GM18505 (cell line): ENCODE measurements around the gene ABHD6.
"Not testable (repeated sequence)": the region's sequence is repeated elsewhere in the genome, so short reads cannot be mapped to it uniquely, and the experiment has no call there.

ENCODE experiments used
- ATAC-seq: cut with Tn5 transposase; IDR thresholded peaks from one replicate; pipeline ENCODE4 v1.9.1; 2021; ENCODE audit not compliant: unreplicated experiment
- POLR2A ChIP-seq: IDR thresholded peaks from 4 replicates; pipeline ENCODE4 v1.6.1; 2011; ENCODE audit warnings: borderline replicate concordance; ENCODE audit not compliant: insufficient read depth, insufficient read length; ENCODE audit errors: extremely low read depth

Gene ABHD6

DNA sequence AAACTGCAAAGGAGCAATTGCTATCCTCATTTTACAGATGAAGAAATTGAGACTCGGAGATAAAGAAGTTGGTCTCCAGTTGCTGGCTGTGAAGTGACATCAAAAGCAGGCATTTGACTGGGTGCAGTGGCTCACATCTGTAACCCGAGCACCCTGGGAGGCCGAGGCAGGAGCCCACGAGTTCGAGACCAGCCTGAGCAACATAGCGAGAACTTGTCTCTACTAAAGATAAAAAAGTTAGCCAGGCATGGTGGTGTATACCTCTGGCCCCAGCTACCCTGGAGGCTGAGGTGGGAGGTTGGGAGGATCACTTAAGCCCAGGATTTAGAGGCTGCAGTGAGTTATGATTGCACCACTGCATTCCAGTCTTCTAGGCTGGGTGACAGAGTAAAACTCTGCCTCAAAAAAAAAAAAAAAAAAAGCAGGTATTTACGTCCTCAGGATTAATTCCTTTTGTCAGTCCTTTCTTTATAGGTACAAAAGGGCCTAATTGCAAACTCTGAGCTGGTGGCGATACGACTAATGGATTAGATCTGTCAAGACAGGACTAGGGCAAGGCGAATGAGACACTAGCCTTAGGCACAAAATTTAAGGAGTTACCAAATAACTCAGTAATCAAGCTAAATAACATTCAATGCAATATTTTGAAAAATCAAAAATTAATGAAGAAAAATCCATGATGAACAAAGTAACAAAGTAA, 20.9 kb upstream of the ABHD6 start:
- no peak for TF ChIP-seq POLR2A
- no peak for ATAC-seq

DNA sequence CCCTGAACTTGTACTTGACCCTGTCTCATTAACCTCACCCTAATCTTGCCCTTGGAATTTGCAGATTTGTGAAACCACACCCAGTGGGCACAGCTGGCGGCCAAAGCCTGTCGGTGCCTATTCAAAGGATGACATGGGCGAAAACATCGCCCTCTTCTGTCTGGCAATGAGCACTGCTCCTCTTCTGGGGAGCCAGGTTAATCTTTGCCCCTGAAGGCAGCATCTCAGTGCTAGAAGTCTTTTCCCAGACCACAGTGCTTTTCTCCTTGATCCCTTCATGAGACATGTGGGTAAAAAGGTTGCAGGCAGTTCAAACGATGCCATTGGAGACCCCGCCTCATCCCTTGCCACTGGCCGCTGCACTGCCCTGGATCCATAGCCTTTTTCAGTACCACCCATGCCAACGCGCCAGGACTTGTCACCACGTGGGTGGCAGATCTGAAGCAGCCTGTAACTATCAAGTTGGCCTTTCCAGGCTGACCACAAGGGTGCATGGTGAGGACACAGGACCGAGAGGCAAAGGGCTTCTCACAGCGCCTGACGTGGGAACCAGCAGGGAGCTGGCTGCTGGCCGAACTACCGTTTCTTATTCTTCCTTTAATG, 20.3 kb upstream of the ABHD6 start:
- ATAC-seq, result no peak
- TF ChIP-seq POLR2A, result no peak

DNA sequence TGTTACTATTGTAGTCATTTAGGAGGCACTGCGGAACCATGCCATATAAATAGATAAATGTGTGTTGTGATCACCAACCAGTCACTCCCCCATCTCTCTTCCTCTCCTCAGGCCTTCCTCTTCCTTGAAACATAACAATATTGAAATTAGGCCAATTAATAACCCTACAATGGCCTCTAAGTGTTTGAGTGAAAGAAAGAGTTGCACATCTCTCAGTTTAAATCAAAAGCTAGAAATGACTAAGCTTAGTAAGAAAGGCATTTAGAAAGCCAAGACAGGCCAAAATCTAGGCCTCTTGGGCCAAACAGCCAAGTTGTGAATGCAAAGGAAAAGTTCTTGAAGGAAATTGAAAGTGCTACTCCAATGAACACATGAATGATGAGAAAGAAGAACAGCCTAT, 18.7 kb upstream of the ABHD6 start:
- no peak for ATAC-seq
- TF ChIP-seq POLR2A, result no peak

DNA sequence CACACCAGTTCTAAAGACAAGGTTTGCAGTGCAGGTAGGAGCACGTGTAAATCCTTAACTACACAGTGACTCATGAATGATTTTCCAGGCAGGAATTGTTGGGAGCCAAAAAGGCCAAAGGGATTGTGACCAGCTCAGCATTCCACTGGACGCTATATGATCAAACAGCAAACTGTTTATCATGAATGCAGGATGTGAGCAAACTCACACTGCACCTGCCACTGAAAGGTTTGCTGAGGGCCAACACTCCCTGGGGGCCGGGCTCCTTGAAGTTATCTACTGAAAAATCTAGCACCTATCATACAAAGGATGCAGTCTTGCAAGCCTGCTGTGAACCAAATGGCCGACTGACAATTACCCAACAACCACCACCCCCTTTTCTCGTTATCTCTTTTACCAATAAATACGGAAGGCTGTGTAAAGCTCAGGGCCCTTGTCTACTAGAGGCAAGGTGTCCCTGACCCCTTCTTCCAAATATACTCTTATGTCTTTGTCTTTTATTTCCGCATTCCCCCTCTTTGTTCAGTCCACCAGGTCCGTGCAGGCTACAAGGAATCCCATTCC, 15.3 kb upstream of the ABHD6 start:
- no peak for ATAC-seq
- TF ChIP-seq POLR2A, result no peak

DNA sequence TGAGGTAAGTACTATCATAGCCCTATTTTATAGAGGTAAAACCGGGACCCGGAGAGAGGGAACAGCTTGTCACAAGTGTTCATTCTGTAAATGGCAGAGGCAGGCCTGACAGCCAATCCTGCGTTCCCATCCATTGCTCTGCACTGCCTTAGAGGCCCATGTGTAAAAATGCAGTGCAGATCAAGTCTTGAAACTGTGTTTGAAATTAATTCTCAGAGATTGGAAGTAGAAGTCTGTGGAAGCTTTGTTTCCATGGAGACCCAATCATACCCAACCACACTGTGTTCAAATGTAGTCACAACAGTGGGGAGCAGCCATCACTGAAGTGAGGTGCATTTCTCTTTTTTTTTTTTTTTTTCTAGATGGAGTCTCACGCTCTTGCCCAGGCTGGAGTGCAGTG, 13.7 kb upstream of the ABHD6 start:
- TF ChIP-seq POLR2A, result no peak
- ATAC-seq, result no peak

DNA sequence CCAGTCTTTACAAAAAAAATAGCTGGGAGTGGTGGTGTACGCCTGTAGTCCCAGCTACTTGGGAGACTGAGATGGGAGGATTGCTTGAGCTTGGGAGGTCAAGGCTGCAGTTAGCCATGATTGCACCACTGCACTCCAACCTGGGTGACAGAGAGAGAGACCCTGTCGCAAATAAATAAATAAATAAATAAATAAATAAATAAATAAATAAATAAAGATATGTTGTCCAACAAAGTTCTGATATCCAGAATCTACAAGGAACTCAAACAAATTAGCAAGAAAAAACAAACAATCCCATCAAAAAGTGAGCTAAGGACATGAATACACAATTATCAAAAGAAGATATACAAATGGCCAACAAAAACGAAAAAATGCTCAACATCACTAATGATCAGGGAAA, 9.7 kb upstream of the ABHD6 start:
- not testable (repeated sequence) for ATAC-seq

DNA sequence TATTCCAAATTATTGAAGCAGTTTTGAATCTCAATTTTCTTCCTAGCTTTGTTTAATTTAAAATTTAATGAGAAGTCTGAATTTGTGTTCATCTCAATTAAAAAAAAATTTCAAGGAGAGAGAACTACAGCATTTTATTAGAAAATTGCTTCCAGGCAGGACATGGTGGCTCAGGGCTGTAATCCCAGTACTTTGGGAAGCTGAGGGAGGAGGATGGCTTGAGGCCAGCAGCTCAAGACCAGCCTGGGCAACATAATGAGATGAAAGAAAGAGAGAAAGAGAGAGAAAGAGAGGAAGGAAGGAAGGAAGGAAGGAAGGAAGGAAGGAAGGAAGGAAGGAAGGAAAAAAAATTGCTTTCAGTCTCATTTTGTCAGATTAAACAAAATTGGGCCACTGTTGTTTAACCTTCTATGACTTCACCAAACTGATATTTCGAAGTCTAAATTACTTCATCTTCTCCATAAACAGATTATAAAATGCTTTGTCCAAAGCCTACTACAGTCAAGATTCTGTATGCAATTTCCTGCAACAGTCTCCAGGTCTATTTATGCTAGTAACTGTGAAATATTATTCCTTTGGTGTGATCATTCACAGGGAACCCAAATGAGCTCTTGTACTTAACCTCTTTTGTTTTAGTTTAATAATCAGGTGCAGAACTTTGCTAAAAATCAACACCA, 6.6 kb upstream of the ABHD6 start:
- TF ChIP-seq POLR2A, result no peak
- no peak for ATAC-seq

DNA sequence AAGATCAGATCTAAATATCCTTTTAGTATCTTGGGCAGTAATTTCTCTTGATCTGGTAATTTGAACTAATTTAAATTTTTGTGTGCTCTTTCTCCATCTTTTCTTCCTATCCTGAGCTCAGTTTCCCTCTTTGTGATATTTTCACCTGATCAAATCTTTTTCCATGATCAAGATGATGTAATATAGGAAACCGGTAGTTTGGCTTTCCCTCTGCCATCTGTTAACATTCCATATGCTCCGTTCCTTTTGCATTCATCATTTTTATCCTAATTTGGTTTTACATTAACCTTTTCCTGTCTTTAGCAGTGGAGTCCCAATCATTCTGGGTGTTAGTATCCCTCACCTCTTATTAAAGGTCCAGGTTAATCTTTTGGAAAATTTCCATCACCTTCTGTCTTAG, 5.9 kb upstream of the ABHD6 start:
- no peak for ATAC-seq
- TF ChIP-seq POLR2A, result no peak

DNA sequence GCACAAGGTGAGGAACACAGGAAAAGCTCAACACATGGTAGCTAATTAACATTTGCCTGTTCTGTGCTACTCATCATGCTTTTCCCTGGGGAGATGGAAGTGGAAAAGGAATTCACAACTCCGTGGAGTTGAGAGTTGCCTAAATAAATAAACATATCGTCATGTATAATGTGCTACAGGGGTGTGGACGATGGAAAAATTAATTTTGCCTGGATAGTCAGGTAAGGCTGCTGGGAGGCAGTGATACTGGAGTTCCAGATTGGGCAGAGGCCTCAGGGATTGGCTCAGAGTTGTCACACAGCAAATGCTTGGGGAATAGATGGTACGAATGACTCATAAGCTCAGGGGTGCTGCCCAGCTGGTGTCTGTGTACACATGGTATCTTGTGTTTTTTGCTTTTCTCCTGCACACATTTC, 3.1 kb upstream of the ABHD6 start:
- no peak for TF ChIP-seq POLR2A
- ATAC-seq, result no peak

DNA sequence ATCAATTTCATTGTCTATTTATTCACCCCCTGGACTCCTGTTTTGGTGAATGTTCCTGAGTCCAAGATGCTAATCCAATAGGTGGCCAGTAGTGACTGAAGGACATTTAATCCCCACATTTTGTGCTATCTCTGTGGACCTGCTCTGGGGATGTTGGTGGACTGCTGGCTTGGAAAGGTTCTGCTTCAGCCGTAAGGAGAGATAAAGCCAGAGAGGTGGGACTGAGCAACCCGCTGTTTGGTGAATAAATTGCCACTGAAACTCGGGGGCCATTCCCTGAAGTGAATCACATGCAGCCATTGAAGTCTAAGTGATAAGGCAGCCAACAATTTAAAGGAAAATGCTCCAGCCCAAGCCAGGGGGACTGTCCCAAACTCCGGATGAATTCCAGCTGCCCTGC, 1.6 kb upstream of the ABHD6 start:
- no peak for TF ChIP-seq POLR2A
- no peak for ATAC-seq

DNA sequence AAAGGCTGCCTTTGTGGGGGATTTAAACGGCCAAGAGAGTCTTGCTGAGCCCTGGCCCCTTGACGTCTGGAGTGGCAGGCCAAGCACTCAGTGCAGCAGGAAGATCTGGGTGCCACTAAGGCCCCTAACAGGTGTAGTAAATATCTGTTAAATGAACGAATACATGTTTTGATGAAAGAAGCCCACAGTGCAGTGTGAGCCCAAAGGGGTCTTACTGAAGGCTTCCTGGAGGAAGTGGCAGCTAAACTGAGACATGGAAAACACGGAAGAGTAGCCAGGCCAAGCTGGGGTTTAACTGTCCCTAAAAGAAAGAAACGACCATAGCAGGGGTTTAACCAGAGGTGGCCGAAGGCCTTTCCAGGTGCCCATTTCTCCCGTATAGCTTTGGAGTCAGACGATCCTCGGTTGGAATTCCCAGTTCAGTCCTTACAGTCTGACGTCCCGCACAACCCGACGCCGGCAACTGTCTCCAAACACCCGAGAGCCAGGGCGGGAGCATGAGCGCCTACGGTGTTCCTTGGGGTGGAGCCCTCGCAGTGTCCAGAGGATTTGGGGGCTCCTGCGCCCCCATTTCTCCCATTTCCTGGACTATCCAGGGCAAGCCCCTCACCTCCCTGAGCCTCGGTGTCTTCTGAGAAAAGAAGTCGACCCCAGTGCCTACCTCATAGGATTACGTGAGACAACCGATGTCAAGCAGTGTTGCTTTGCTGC, 910 bp upstream of the ABHD6 start:
- TF ChIP-seq POLR2A, result no peak
- ATAC-seq, result no peak

DNA sequence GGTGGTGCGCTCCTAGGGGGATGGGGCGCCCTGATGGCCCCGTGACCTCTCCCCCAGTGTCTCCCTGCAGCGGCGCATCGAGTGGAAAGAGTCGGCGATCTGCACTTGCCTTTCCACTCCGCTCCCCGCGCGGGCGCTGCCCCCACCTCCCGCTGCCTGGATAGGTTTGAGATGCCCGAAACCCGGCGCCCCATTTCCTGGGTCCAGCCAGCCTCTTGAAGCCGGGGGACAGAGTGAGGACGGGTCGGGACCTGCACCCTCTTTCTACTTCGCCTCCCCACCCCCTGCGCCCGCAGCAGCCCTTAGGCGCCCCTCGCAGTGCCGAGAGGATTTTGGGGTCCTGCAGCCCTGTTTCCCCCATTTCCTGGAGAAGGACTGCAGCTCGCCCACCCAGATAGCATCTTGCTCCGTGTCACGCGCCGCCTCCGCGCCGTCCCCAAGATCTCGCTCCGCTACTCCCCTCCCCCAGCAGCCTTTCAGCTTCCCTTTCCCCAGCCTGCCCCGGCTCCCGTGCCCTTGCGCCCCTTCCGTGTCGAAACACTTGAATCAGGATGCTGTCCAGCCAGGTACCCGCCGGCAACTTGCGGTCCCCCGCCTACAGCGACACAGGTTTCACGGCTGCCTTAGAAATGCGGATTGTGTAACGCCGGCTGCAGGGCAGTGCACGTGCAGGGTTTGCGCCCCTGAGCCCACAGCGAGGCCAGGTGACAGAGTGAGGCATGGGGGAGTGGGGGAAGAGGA, 519 bp downstream of the ABHD6 start:
- peak; percentile 23 for TF ChIP-seq POLR2A
- ATAC-seq, result peak; percentile 5

DNA sequence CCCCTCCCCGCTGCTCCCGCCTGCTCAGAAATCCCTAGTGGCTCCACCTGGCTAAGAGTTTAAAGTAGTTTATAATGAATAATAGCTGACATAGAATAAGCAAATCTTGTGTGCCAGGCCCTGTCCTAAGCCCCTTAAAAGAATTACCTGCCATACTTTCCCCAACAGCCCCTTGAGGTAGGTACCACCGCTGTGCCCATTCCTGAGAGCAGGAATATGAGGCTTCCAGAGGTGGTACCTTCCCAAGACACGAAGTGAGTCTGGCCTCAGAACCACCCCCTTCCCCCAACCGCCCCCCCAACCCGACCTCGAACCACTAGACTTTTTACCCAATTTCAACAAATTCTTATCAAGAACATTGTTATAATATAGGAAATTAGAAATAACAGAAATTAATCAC, 1.2 kb downstream of the ABHD6 start:
- TF ChIP-seq POLR2A, result no peak
- no peak for ATAC-seq
